ENCODE data around the gene ARHGAP33.
"Not testable (repeated sequence)": the region's sequence is repeated elsewhere in the genome, so short reads cannot be mapped to it uniquely, and the experiment has no call there.

ARHGAP33 gene

DNA sequence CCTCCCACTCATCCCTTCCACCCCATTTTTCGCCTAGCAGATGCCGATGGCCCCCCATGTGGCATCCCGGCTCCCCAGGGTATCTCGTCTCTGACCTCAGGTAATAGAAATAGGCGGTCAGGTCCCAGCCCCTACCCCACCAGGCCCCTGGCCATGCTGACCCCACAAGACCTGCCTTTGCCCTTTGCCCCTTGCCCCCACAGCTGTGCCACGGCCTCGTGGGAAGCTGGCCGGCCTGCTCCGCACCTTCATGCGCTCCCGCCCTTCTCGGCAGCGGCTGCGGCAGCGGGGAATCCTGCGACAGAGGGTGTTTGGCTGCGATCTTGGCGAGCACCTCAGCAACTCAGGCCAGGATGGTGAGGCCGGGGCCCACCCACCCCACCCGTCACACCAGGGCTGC lies 5.4 kb downstream of the ARHGAP33 start:
- DNase-seq (ENCODE audit: low read depth) = no peak

DNA sequence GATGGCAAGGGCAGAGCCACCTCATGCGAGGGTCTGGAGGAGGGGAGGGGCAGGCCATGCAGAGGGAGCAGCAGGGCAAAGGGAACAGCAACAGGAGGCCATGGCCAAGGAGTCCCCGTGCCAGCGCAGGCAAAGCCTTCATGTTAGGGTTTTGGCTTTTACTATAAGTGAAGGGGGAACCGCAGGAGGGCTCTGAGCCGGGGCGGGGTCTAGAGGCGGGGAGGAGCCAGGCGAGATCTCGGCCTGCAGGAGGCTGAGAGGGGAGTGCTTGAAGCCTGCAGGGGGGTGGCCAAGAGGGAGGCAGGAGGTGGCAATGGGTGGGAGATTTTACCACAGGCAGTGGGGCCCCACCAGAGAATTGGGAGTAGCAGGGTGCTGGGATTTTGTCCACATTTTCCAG lies 6.3 kb downstream of the ARHGAP33 start:
- DNase-seq (ENCODE audit: low read depth) = no peak

DNA sequence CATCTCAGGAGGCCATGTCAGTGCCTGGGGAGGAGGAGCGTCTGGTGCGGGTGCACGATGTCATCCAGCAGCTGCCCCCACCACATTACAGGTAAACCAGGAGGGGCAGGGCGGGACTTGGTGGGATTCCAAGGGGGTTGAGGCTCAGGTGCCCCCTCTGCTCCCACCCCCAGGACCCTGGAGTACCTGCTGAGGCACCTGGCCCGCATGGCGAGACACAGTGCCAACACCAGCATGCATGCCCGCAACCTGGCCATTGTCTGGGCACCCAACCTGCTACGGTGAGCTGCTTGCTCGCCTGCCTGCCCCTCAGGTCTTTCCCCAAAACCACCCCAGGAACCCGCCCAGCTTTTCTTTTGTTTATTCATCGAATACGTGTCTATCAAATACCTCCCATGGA lies 7.2 kb downstream of the ARHGAP33 start:
- DNase-seq (ENCODE audit: low read depth) = no peak

DNA sequence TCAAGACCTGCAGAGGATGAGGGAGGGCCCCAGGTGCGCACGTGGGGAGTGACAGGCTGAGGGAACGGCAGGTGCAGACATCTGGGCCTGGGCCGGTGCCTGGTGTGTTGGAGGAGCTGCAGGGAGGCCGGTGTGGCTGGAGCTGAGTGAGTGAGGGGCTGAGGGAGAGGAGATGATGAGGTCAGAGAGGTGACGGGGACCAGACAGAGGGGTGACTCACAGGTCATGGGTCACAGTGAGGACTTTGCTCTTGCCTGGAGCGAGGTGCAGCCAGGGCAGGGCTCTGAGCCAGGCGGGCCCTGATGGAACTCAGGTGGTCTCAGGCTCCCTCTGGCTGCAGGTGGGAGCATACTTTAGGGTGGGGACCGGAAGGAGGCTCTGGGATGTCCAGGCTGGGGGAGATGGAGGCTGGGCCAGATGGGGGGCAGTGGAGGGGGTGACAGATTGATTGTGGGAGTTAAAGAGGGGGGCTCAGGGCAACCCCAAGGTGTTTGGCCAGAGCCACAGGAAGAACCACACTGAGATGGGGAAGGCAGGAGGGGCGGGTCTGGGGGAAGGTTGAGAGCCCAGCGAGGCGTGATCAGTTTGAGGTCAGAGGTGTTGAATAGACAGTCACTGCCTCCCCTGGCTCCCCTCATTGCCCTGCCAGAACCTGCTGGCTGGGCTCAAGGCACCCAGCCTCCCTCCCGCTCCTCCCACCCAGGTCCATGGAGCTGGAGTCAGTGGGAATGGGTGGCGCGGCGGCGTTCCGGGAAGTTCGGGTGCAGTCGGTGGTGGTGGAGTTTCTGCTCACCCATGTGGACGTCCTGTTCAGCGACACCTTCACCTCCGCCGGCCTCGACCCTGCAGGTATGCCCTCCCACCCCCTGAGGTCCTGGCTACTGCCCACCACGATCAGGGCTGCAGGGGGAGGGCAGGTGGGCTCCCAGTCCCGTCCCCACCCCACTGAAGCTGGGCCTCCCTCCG lies 8.4 kb downstream of the ARHGAP33 start:
- DNase-seq (ENCODE audit: low read depth) = no peak

DNA sequence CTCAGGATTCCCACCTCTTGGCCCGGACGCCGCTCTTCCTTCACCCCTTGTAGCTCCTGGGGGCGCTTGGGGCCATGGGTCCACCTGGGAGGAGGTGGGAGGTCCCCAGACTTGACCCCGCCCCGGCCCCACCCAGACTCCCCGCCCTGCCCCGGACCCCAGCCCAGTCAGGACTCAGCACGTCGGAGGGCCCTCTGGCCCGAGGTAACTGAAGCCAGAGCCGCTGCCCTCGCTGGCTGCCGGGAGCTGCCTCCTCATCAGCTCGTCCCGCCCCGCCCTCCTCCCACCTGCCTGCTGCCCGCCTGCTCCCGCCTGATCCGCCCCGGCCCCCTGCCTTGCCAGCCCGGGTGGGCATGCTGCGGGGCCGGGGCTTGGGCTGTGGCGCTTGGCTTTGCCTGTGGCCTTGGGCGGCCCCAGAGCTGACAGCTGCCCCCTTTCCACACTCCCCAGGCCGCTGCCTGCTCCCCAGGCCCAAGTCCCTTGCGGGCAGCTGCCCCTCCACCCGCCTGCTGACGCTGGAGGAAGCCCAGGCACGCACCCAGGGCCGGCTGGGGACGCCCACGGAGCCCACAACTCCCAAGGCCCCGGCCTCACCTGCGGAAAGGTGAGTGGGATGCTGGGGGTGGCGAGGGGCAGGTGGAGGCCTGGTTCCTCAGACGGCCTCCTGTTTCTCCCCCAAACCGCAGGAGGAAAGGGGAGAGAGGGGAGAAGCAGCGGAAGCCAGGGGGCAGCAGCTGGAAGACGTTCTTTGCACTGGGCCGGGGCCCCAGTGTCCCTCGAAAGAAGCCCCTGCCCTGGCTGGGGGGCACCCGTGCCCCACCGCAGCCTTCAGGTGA lies 9.4 kb downstream of the ARHGAP33 start:
- DNase-seq (ENCODE audit: low read depth) = no peak

DNA sequence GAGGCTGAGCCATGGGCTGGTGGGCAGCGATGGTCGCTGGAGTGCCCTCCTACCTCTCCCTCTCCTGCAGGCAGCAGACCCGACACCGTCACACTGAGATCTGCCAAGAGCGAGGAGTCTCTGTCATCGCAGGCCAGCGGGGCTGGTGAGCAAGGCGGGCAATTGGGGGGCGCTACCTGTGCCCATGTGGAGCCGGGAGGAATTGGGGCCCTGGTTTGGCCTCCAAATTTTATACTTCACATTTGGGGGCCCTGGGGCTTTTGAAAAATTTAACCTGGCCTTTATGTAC lies 9.9 kb downstream of the ARHGAP33 start:
- no peak for DNase-seq (ENCODE audit: low read depth)

DNA sequence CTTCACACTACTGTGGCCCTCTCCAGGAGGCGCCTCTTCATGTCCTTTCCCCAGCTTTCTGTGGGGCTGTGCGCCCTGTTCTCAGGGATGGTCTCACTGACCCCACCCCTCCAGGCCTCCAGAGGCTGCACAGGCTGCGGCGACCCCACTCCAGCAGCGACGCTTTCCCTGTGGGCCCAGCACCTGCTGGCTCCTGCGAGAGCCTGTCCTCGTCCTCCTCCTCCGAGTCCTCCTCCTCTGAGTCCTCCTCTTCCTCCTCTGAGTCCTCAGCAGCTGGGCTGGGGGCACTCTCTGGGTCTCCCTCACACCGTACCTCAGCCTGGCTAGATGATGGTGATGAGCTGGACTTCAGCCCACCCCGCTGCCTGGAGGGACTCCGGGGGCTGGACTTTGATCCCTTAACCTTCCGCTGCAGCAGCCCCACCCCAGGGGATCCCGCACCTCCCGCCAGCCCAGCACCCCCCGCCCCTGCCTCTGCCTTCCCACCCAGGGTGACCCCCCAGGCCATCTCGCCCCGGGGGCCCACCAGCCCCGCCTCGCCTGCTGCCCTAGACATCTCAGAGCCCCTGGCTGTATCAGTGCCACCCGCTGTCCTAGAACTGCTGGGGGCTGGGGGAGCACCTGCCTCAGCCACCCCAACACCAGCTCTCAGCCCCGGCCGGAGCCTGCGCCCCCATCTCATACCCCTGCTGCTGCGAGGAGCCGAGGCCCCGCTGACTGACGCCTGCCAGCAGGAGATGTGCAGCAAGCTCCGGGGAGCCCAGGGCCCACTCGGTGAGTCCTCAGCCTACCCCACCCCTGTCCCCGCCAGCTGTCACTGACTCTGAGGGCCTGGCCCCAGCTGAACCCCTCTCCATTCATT lies 11.2 kb downstream of the ARHGAP33 start:
- no peak for DNase-seq (ENCODE audit: low read depth)

DNA sequence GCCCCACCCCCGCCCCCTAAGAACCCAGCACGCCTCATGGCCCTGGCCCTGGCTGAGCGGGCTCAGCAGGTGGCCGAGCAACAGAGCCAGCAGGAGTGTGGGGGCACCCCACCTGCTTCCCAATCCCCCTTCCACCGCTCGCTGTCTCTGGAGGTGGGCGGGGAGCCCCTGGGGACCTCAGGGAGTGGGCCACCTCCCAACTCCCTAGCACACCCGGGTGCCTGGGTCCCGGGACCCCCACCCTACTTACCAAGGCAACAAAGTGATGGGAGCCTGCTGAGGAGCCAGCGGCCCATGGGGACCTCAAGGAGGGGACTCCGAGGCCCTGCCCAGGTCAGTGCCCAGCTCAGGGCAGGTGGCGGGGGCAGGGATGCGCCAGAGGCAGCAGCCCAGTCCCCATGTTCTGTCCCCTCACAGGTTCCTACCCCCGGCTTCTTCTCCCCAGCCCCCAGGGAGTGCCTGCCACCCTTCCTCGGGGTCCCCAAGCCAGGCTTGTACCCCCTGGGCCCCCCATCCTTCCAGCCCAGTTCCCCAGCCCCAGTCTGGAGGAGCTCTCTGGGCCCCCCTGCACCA lies 11.9 kb downstream of the ARHGAP33 start:
- no peak for DNase-seq (ENCODE audit: low read depth)

DNA sequence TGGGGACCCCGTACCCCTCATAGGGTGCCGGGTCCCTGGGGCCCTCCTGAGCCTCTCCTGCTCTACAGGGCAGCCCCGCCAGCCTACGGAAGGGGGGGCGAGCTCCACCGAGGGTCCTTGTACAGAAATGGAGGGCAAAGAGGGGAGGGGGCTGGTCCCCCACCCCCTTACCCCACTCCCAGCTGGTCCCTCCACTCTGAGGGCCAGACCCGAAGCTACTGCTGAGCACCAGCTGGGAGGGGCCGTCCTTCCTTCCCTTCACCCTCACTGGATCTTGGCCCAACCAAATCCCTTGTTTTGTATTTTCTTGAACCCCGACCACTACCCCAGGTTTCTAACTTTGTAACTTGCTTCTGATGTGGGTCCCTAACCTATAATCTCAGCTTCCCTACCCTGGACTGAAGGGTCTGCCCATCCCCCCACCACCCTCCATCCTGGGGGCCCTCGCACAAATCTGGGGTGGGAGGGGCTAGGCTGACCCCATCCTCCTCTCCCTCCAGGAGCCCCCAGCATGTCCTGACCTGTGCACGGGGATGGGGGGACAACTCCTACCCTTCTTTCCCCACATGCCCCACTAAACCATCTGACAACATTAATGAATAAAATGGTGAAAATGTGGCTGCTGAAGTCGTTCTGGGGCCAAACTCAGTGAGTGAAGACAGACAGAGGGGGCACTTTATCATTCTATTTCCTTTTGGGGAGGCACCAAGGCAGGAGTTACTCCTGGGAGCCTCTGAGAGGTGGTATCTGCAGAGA lies 13.0 kb downstream of the ARHGAP33 start:
- DNase-seq (ENCODE audit: low read depth) = no peak

DNA sequence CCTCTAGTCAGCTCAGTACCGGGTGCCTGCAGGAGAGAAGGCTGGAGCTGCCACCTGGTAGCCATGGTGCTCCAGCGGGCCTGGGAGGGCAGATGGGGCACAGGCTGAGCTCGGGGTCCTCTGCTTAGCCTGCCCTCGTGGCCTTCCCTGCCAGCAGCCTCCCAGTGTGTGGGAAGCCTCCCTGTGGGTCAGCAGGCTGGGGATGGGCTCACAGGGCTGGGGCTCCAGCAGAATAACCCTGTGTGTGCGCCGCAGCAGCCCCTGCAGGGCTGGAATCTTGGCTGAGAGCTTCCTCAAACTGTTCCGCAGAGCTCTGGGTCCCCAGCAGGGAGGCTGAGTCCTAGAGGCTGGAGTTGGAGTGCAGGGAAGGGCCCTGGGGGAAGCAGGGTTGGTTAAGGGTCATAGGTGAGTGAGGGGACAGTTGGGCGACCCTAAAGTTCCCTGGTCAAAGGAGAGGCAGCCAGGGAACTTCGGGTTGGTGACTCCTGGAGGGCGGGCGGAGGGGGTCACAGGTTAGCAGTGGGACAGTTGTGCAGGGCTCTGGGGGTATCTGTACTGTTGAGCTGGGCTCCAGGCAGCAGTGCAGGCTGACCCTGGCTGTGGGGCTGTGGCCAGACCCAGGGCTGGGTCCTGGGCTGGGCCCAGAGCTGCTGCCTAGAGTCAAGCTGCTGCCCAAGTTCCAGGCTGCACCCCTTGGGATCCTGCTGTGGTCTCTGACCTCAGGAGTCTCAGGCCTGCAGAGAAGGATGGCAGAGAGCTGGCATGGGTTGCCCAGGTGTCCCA lies 14.0 kb downstream of the ARHGAP33 start:
- no peak for DNase-seq (ENCODE audit: low read depth)

DNA sequence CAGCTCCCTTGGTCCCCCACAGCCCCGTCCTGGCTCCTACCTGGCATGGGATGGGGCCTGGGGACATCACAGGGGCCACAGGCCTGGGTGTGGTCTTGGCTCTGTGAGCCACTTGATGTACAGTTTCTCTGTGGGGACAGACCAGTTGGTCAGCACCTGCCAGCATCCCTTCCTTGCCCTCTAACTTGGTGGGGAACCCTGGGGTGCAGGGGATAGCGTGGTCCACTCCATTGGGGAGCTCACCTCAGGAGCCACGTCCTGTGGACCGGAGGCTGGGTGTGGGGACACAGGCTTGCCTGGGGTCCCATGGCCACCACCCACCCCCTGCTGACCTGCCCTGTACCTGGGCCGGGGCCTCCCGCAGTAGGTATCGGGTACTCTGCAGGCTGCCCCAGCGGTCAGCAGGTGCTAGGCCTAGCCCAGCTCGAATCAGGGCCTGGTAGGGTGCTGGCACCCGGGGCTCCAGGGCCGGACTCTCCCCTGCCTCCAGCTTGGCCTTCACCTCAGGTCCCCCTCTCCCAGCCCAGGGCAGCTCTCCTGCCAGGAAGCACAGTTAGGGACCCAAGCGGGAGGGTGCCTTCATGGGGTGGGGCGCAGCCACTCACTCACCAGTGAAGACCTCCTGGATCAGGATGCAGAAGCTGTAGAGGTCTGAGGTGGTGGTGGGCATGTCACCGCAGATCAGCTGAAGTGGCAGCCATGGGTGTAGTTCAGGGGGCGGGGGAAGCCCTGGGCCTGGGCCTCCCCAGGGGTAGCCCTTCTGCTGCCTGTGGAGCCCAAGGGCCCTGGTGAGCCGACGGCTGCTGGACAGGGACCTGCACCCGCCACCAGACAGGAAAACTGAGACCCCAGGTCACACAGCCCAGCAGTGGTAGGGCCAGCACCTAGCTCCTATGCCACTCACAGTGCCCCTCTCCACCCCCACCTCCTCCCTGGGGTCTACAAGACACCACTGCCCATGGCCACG lies 14.9 kb downstream of the ARHGAP33 start:
- no peak for DNase-seq (ENCODE audit: low read depth)

DNA sequence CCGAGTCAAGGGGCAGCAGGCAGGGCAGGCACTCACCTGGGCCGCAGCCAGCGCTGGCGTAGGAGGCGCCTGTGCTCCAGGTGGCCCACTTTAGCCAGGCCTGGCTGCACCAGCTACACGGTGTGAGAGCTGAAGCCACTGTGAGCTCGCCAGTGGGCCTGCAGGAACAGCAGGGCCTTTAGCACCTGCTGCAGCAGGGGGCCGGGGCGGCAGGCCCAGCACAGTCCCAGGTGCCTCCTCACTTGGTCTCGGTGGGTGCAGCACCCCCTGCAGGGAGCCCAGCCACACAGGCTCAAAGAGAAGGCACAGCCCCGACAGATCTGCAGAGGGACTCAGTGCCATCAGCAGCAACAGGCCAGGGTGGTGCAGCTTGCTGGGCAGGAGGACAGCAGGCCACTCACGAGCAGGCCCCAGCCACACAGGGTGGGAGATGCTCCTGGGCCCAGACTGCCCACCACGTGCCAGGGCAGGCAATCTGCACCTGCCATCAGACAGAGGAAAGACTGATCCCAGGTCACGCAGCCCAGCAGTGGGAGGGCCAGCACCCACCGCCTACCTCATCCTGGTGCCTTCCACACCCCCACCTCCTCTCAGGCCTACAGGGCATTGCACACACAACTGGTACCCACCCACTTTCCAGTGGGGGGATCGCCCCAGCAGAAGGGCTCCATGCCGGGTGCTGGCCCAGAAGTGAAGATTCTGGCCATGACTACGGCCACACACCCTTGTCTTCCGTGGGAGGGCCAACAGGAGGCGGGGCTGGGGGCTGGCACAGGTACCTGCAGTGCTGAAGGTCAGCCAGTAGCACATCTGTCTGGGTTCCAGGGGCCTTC lies 15.8 kb downstream of the ARHGAP33 start:
- no peak for DNase-seq (ENCODE audit: low read depth)

DNA sequence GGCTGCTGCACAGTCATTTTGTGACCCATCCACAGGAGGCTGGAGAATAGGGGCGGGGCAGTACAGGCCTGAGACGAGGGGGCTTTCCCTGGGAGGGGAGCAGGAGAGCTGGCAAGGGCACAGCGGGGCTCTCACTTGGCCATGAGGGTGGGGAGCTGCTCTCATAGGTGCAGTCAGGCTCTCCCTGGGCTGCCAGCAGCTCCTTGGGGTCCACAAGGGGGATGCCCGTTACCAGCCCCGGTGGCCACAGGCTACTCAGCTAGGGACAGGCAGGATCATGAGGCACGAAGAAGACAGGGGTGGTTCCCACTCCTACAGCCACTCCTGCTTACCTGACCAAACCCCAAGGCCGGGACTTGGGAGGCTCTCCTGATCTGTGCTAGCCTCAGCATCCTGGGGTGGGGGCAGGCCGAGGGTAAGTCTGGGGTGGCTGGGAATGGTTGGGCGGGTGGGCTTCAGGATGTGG lies 16.5 kb downstream of the ARHGAP33 start:
- no peak for DNase-seq (ENCODE audit: low read depth)

DNA sequence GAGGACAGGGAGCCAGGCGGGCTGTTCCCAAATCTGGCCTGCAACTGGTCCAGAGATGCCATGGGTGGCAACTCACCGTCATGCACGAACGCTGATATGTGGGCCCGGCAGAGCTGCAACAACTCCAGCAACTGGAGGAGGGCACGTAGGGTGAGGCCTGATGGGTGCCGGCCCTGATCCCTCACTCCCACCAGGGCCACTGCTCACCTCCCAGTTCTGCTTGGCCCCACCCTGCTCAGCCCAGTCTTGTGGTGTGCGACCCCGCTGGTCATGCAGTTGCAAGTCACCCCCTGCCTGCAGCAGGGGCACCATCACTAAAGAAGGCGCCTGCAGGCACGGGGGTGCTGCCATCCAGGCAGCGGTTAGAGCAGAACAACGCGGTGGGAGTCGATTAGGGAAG lies 16.9 kb downstream of the ARHGAP33 start:
- no peak for DNase-seq (ENCODE audit: low read depth)

DNA sequence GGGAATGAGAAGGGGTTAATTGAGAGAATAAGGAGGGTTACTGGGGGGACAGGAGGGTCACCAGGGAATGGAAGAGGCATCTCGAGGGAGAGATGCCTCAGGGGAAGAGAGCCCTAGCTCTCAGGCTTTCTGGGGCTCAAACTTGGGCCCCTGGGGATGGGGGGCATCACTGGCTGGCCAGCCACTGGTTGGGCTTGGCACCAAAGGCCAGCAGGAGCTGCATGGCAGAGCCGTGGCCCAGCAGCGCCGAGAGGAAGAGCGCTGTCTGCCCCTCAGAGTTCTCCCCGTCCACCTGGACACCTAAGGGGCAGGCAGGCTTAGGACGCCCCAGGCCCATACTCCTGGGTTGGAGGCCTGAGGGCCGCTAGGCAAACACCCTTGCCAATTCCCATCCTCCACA lies 17.5 kb downstream of the ARHGAP33 start:
- no peak for DNase-seq (ENCODE audit: low read depth)

DNA sequence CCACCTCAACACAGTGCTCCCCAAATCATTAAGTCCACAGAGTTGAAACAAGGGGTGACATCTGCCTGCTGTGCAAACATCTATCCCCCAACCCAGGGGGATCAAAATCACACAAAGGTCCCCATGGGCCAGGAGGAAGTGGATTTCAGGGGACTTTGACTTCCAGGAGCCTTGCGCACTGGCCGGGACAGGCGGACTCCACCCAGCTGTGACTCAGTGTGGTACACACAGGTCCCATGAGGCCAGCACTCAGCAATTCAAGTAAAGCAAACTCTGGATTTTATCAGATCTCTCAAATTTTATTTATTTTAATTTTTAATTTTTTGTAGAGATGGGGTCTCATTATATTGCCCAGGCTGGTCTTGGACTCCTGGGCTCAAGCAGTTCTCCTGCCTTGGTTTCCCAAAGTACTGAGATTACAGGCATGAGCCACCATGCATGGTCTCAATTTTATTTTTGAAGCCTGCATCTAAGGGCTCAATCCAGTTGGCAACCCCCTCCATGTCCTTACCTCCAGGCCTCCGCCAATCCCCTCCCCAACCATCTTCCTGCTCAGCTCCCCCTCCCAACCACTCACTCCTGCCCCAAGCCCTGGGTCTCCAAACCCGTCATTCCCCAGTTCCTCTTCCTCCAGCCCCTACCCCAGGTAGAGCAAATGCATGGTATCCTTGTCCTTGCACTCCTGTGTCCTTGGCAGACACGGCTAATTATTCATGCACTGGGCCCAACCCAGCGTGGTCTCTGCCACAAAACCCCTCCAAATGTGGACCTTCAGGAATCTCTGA lies 18.2 kb downstream of the ARHGAP33 start:
- no peak for DNase-seq (ENCODE audit: low read depth)

DNA sequence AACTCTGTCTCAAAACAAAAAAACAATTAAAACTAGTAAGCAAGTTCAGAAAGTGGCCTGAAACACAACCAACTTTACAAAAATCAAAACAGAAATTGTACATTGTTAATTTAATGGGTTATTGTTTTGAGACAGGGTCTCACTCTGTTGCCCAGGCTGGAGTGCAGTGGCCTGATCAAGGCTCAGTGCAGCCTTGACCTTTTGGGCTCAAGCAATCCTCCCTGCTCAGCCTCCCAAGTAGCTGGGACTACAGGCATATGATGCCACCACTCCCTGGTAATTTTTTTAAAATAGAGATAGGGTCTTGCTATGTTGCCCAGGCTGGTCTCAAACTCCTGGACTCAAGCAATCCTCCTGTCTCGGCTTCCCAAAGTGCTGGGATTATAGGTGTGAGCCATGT lies 20.2 kb downstream of the ARHGAP33 start:
- not testable (repeated sequence) for DNase-seq (ENCODE audit: low read depth)
